GM18502 (cell line): ENCODE measurements around the gene LGALS1.
A peak's percentile ranks its signal among the peaks of the same experiment; 100 is the strongest.

Source experiments
- ATAC-seq: cut with Tn5 transposase; IDR thresholded peaks from one replicate; pipeline ENCODE4 v1.9.1; 2021; ENCODE audit warnings: mild to moderate bottlenecking; ENCODE audit not compliant: unreplicated experiment, poor library complexity

The LGALS1 gene

DNA sequence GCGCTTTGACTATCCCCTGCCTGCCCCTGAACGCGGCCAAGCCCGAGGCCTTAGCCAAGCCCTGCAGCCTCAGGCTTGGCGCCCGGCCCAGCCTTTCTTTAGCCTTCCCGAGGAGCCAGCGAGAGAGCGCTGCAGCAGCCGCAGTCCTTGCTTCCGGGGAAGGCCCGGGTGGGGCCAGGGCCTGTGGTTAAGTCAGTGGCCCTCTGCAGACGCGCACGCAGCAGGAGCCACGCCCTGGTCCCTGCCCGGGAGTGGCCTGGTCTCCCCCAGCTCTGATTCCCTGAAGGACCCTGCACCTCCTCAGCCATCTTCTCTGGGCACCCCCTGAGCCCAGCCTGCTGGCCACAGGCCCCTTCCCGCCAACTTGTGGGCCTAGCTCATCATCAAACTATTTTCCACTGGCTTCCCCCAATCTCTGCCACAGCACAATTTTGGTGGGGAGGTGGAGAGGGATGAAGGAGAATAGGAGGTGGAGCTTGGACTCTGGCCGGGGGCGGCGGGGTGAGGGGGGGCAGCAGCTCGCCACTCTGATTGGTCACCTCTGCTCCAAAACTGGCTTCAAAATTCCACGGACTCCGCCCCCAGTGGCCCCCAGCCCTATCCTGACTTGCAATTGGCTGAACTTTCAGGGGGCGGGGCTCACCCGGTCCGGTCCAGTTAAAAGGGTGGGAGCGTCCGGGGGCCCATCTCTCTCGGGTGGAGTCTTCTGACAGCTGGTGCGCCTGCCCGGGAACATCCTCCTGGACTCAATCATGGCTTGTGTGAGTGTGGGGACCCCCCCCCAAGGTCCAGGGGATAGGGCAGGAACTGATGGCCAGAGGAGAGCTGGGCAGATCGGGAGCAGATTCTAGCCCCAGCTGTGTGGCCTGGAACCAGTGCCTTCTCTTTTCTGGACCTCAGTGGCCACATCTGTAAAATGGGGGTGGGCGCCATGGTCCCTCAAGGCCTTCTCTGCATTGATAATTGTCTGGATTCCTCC is at the start of gene LGALS1:
TSS of gene LGALS1 (plus strand) at position 686 of the 979 bp plus-strand sequence. CDS start at position 753, 67 bp downstream.
- ATAC-seq, result peak; percentile 52

DNA sequence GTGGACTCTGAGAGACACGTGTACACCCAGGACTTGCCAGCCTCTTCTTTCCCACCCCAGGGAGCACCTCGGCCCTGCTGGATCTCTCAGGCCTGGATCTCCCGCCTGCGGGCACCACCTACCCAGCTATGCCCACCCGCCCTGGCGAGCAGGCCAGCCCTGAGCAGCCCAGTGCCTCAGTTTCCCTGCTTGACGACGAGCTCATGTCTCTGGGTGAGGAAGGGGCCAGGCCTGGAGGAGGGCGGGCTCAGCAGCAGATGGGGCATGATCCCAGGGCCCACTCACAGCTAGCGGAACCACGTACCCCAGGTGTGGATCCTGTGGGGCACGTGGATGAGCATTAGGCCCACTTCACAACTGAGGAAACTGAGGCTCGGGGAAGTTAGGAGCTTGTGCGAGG is 49.7 kb upstream of the LGALS1 start:
- ATAC-seq, result no peak

DNA sequence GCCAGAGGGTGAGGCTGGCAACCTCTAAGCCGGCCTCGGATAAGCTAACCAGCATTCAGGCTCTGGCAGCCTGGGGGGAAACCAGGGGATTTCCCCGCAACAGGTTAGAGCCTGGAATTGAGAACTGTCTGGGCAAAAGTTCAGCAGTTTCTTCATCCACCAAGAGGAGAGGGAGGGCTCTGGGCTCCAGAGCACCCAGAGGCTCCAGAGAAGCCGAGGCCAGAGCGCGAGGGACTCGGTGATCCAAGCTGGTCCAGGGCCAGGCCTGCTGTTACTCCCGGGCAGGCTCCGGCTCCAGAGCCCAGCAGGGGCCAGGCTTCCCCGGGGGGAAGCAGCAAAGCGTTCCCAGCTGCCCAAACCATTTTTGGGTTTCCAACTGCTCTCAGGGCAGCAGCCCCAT is 49.3 kb upstream of the LGALS1 start:
- ATAC-seq, result no peak

DNA sequence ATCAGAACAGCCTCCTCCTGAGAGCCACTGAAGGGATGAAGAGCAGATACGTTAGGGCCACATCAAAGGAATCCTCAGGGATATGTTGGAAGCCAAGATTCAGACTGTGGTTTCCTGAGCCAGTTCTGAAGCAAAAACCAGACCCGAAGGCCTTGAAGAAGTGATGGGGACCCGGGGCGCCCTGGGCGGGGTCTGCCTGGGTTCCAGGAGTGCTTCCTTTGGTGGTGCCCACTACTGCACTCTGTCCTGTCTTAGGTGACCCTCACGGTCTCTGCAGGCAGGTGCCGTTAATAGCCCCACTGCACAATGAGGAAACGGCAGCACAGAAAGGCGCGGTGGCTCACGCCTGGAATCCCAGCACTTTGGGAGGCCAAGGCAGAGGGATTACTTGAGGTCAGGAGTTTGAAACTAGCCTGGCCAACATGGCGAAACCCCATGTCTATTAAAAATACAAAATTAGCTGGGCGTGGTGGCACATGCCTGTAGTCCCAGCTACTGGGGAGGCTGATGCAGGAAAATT is 48.8 kb upstream of the LGALS1 start:
- no peak for ATAC-seq

- ATAC-seq, result no peak
Observed at GRCh38 chr22:37627121-37627520, 48.3 kb upstream of the LGALS1 start.

GRCh38 chr22:37627545-37627944 is 47.9 kb upstream of the LGALS1 start:
- no peak for ATAC-seq

DNA sequence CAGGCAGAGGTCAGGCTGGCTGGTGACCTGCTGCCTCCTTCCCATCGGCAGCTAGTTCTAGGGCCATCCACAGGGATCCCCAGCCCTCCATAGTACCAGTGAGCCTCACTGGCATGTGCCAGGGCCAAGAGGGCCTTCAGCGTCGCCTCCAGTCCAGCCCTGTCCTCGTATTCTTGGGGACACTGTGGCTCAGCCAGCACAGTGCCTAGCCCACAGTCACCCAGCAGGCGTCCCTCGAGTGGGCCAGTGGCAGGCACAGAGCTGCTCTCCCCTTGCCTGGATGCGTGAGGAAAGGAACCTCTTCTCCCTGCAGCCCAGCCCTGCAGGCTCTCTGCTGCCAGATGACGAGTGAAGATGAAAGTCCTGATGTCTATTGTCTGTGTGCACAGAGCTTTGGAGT is 46.6 kb upstream of the LGALS1 start:
- ATAC-seq, result no peak

DNA sequence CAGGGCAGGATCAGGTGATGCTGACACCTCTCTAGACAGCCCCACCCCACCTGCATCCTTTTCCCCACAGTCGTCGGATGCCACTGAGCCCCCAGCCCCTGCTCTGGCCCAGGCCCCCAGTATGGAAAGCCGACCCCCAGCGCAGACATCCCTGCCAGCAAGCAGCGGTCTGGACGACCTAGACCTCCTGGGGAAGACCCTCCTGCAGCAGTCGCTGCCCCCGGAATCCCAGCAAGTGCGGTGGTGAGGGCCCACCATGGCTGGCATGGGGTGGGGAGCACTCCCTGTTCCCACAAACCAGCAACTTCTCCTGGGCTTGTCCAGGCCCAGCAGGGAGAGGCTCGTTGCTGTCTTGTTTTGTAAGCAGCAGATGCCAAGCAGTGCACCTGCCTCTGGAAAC is 45.5 kb upstream of the LGALS1 start:
- ATAC-seq, result no peak

GRCh38 chr22:37630839-37631435 is 44.5 kb upstream of the LGALS1 start:
- ATAC-seq, result no peak

DNA sequence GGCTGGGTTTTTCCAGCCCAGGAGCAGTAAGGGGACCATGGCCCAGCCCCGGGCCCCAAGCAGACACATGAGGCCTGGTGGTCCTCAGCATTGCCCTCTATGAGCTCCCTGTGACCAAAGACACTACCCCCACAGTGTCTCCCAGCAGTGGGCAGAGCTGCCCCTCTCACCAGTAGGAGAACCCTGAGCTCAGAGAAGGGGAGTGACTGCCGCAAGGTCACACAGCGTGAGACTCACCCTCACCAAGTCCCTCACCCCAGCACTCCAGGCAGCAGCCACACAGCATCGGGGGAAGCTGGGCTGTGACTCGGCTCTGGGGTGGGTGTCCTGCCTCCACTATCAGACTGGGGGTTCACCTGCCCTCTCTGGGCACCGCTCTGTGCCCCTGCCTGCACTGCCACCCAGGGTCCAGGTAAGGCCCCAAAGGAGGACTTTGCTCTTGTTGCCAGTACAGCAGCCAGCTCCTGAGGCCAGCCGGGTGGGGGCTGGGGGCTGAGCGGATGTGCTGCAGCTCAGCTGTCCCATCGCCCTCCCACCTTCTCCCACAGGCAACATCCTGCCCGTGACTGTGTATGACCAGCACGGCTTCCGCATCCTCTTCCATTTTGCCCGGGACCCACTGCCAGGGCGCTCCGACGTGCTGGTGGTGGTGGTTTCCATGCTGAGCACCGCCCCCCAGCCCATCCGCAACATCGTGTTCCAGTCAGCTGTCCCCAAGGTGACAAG is 43.8 kb upstream of the LGALS1 start:
- ATAC-seq, result no peak

DNA sequence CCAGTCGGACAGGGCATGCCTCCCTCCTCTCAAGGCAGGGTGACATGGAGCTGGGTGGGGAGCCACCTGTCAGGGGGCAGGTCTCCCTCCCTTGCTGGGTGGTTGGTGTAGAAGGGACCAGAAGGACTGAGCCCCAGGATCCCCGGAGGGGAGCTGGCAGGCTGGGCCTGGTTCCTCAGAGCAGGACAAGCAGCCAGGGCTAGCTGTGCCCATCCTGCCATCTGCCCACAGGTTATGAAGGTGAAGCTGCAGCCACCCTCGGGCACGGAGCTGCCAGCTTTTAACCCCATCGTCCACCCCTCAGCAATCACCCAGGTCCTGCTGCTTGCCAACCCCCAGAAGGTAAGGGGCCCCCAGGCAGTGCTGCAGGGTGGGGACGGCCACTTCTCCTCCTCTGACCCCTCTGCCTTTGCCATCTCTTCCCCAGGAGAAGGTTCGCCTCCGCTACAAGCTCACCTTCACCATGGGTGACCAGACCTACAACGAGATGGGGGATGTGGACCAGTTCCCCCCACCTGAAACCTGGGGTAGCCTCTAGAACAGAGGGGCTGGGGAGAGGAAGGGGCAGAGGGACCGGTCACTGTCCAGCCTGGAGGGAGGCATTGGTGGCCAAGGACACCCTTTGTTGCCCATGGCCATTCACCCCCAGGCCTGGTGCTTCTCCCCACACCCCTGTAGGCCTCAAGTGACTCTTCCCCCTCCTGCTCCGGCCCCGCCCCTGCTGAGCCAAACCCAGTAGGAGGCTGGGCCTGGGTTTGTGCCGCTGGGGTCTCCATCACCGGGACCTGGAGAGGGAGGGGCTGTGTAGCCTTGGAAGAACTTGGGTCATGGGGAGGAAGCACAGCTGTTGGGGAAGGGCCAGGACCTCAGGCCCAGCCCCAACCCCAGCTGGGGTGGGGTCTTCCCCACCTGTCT is 43.0 kb upstream of the LGALS1 start:
- ATAC-seq, result no peak

DNA sequence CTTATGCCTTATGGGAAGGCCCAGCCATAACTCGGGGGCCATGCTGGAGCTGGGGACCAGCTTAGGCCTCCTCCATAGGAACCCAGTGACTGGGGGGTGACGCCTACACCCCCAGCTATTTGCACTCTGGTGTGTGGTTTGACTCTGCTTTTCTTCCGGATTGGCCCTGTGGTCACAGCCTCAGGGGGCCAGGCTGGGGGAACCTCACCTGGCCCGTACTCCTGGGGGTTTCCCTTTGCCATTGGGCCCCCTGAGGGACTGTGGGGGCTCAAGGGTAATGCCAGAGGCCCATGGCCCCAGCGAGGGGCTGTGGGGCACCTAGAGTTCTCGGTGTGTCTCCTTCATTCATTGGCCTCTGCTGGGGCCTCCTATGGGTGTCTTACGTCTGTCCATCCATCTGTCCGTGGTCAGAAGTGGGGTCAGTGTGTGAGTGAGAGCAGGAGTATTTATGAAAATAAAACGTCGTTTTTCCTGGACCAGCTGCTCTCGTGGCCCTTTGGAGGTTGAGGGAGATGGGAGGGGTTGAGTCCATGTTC is 42.3 kb upstream of the LGALS1 start:
- peak; percentile 47 for ATAC-seq

DNA sequence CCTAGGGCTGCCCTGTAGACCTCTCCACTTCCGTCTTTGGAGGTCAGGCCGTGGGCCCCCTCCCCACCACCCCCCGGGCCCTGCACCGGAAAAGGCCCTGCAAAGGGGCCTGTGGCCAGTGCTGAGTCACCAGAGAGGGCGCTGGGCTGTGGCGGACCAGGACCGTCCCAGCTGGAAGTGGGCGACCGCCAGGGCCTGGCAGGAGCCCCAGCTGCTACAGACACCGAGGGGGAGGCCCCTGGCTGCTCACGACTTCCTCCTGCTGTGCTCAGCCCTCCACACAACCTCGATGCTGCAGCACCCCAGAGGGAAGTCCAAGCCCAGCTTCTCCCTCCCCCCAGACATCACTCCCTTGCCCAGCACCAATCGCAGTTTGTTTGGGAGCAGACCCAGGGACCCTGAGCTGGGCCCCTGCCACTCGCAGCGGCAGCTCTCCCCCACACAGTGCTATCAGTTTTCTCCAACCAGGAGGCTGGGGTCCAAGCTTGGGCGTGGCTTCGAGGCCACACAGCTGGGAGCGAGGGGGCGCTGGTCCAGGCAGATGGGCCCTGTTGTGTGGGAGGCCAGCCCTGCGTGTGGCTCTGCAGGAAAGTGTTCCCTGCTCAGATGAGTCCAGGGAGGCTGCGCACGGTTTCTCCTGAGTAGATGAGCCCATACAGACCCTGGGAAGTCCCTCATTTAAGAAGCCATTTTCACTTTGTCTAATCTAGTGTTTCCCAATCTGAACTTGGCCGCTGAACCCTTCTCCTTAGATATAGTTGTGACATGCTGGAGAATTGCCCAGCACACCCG is 41.6 kb upstream of the LGALS1 start:
- ATAC-seq, result peak; percentile 53

- ATAC-seq, result no peak
Observed at GRCh38 chr22:37634417-37634924, 41.0 kb upstream of the LGALS1 start.

DNA sequence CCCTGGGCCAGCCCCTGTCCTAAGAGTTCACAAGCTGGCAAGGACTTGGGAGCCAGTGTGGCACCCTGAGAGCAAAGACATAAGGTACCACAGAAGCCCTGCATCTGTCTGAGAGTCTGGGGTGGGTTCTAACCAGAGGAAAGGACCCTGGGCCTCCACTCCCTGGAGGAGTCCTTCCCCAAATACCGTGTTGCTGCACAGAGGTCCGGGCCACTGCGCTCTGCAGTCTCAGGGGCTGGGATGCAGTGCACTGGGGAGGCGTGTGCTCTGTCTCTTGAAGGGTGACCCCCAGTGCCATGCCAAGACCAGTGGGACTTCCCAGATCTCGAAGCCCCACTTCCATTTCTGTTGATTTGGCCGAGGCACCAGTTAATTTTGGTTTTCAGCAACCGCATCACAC is 40.3 kb upstream of the LGALS1 start:
- ATAC-seq, result no peak

- no peak for ATAC-seq
Observed at GRCh38 chr22:37636186-37636948, 39.1 kb upstream of the LGALS1 start.

GRCh38 chr22:37636949-37637273 is 38.5 kb upstream of the LGALS1 start:
- ATAC-seq, result no peak
